ENCODE measurements around the gene CCDC170.
A peak's percentile ranks its signal among the peaks of the same experiment; 100 is the strongest.
"Not testable (repeated sequence)": the region's sequence is repeated elsewhere in the genome, so short reads cannot be mapped to it uniquely, and the experiment has no call there.

CCDC170 gene

GRCh38 chr6:151452750-151453427 is 40.9 kb upstream of the CCDC170 start:
- no peaks in the 10 kb centered on the region for H3K36me3 ChIP-seq (replicated peaks; ENCODE audit: insufficient read depth, low read length)
- H3K27me3 ChIP-seq (replicated peaks; ENCODE audit: insufficient read depth, low read length) = no peaks in the 10 kb centered on the region
- no peaks in the 10 kb centered on the region for H4K20me1 ChIP-seq (ENCODE audit: insufficient read depth, low read length)
- peak overlapping the region; percentile 86 for H2AFZ ChIP-seq (ENCODE audit: low read length)
- peak; percentile 17 for DNase-seq
- TF ChIP-seq EZH2phosphoT487 (IDR thresholded peaks at IDR 0.05; ENCODE audit: low read length) (no peak), EZH2 (optimal IDR thresholded peaks at IDR 0.05; ENCODE audit: low read depth, low read length) (no peak), CTCF (IDR thresholded peaks at IDR 0.05; ENCODE audit: low read length) (no peak)
- peak overlapping the region; percentile 64 for H3K4me3 ChIP-seq (ENCODE audit: low read length)
- H3K4me1 ChIP-seq (ENCODE audit: low read length) = no peaks in the 10 kb centered on the region
- H3F3A ChIP-seq (ENCODE audit: insufficient read depth, low read length) = no peaks in the 10 kb centered on the region
- no peaks in the 10 kb centered on the region for H3K9me3 ChIP-seq (replicated peaks; ENCODE audit: insufficient read depth, low read length)
- H3K79me2 ChIP-seq (ENCODE audit: low read length) = peaks cover 30% of the 10 kb centered on the region
- peak overlapping the region; percentile 66 for H3K4me2 ChIP-seq (ENCODE audit: low read depth, low read length)
- H3K9ac ChIP-seq (ENCODE audit: low read length) = peak overlapping the region; percentile 72
- H3K9me2 ChIP-seq (replicated peaks; ENCODE audit: insufficient read depth, low read length) = no peaks in the 10 kb centered on the region
- peak overlapping the region; percentile 79; the same call in 1 of the 2 replicates for H3K27ac ChIP-seq (ENCODE audit: low read length)

DNA sequence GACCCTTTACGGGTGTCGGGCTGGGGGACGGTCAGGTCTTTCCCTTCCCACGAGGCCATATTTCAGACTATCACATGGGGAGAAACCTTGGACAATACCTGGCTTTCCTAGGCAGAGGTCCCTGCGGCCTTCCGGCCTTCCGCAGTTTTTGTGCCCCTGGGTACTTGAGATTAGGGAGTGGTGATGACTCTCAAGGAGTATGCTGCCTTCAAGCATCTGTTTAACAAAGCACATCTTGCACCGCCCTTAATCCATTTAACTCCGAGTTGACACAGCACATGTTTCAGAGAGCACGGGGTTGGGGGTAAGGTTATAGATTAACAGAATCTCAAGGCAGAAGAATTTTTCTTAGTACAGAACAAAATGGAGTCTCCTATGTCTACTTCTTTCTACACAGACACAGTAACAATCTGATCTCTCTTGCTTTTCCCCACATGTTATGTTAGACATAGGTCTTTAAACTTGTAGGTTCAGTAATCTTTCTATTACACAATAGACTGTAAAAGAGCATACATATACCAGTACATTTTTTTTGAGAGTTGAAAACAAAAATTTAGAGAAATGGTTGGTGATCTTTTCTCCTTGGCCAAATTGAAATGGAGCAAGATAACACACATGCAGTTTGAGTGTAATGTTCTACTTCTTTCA is 37.9 kb upstream of the CCDC170 start:
- H3K79me2 ChIP-seq (ENCODE audit: low read length) = peaks cover 27% of the 10 kb centered on the region
- H3K27ac ChIP-seq (ENCODE audit: low read length); H3K4me3 ChIP-seq (ENCODE audit: low read length): not testable (repeated sequence)

DNA sequence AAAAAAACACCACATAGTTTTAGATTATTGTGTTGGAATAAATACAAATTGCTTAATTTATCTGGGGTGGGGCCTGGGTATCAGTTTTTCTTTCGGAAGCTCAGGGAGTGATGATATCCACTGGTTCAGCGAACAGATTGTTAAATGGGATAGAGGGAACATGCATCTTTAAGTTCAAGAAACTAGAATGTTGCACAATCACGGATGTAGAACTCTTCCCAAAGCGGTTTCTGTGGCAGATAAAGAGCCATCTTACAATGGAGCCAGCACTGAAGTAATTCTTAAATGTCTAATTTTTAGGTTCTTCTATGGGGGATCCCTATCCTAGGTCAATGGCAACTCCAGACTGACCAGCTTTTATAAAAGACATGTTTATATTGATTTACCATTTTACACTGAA is 32.1 kb upstream of the CCDC170 start:
- DNase-seq = no peak
- Histone ChIP-seq H3F3A (ENCODE audit: insufficient read depth, low read length) (no peaks in the 10 kb centered on the region), H3K27me3 (replicated peaks; ENCODE audit: insufficient read depth, low read length) (no peaks in the 10 kb centered on the region), H4K20me1 (ENCODE audit: insufficient read depth, low read length) (no peaks in the 10 kb centered on the region), H3K79me2 (ENCODE audit: low read length) (no peaks in the 10 kb centered on the region), H3K36me3 (replicated peaks; ENCODE audit: insufficient read depth, low read length) (no peaks in the 10 kb centered on the region), H2AFZ (ENCODE audit: low read length) (no peak overlapping the region), H3K9me2 (replicated peaks; ENCODE audit: insufficient read depth, low read length) (no peaks in the 10 kb centered on the region), H3K9ac (ENCODE audit: low read length) (no peak overlapping the region), H3K4me3 (ENCODE audit: low read length) (no peak overlapping the region), H3K4me2 (ENCODE audit: low read depth, low read length) (no peak overlapping the region), H3K9me3 (replicated peaks; ENCODE audit: insufficient read depth, low read length) (no peaks in the 10 kb centered on the region), H3K4me1 (ENCODE audit: low read length) (no peaks in the 10 kb centered on the region), H3K27ac (ENCODE audit: low read length) (no peak overlapping the region)
- TF ChIP-seq EZH2 (optimal IDR thresholded peaks at IDR 0.05; ENCODE audit: low read depth, low read length) = no peak
- TF ChIP-seq CTCF (IDR thresholded peaks at IDR 0.05; ENCODE audit: low read length) = no peak
- TF ChIP-seq EZH2phosphoT487 (IDR thresholded peaks at IDR 0.05; ENCODE audit: low read length) = no peak

More for the DNA sequence above, 37.9 kb upstream of the CCDC170 start:
- not testable (repeated sequence) for DNase-seq; H3K4me1 ChIP-seq (ENCODE audit: low read length); H2AFZ ChIP-seq (ENCODE audit: low read length); H3K4me2 ChIP-seq (ENCODE audit: low read depth, low read length); H3K27me3 ChIP-seq (replicated peaks; ENCODE audit: insufficient read depth, low read length); H3K9me2 ChIP-seq (replicated peaks; ENCODE audit: insufficient read depth, low read length); H3F3A ChIP-seq (ENCODE audit: insufficient read depth, low read length); H4K20me1 ChIP-seq (ENCODE audit: insufficient read depth, low read length); H3K36me3 ChIP-seq (replicated peaks; ENCODE audit: insufficient read depth, low read length); H3K9me3 ChIP-seq (replicated peaks; ENCODE audit: insufficient read depth, low read length); H3K9ac ChIP-seq (ENCODE audit: low read length)

DNA sequence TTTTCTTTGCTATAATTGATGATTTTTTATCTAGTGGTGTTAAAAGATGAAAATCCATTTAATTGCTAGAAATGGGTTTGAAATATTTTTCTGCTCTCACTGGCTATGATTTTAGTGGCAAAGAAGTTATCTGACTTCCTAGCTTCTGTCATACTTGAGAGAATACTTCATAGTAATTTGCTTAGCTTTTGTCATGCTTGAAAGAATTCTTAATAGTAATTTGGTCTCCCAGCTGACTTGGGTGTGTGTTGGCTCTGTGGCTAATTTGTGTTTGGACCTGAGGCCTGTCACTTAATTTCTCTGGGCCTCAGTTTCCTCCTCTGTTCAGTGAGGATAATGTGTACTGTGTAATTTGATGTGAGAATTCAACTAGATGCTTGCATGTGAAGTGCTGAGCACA is 29.1 kb upstream of the CCDC170 start:
- Histone ChIP-seq H3K9ac (ENCODE audit: low read length) (no peak overlapping the region), H3K4me2 (ENCODE audit: low read depth, low read length) (no peak overlapping the region)

More for the DNA sequence above, 29.1 kb upstream of the CCDC170 start:
- no peaks in the 10 kb centered on the region for H3K36me3 ChIP-seq (replicated peaks; ENCODE audit: insufficient read depth, low read length)
- no peak overlapping the region for H3K27ac ChIP-seq (ENCODE audit: low read length)
- H3K9me2 ChIP-seq (replicated peaks; ENCODE audit: insufficient read depth, low read length) = no peaks in the 10 kb centered on the region
- H3K4me3 ChIP-seq (ENCODE audit: low read length) = no peak overlapping the region
- H3K27me3 ChIP-seq (replicated peaks; ENCODE audit: insufficient read depth, low read length) = no peaks in the 10 kb centered on the region
- H4K20me1 ChIP-seq (ENCODE audit: insufficient read depth, low read length) = no peaks in the 10 kb centered on the region
- no peak overlapping the region for H2AFZ ChIP-seq (ENCODE audit: low read length)
- no peaks in the 10 kb centered on the region for H3K9me3 ChIP-seq (replicated peaks; ENCODE audit: insufficient read depth, low read length)
- TF ChIP-seq EZH2phosphoT487 (IDR thresholded peaks at IDR 0.05; ENCODE audit: low read length) = no peak
- no peak for TF ChIP-seq EZH2 (optimal IDR thresholded peaks at IDR 0.05; ENCODE audit: low read depth, low read length)
- TF ChIP-seq CTCF (IDR thresholded peaks at IDR 0.05; ENCODE audit: low read length) = no peak
- H3K4me1 ChIP-seq (ENCODE audit: low read length) = no peaks in the 10 kb centered on the region
- H3F3A ChIP-seq (ENCODE audit: insufficient read depth, low read length) = no peaks in the 10 kb centered on the region
- no peaks in the 10 kb centered on the region for H3K79me2 ChIP-seq (ENCODE audit: low read length)
- DNase-seq = no peak

All from MM.1S (cell line).